ENCODE results near the gene MED13L.

Gene MED13L

GRCh38 chr12:116027551-116027821 is 250.0 kb downstream of the MED13L start:
- no peak overlapping the region for H3K27ac ChIP-seq (ENCODE audit: low read length)
- peaks cover 24% of the 10 kb centered on the region for H4K20me1 ChIP-seq (ENCODE audit: insufficient read depth, low read length)
- DNase-seq (no peak), ATAC-seq (ENCODE audit: insufficient read depth, low read depth) (no peak)
- H3K4me3 ChIP-seq (ENCODE audit: low read depth in 1 of 2, low read length in 2 of 2) = no peak overlapping the region
- no peak overlapping the region for H2AFZ ChIP-seq (ENCODE audit: low read depth, low read length)
- no peaks in the 10 kb centered on the region for H3K27me3 ChIP-seq (ENCODE audit: insufficient read depth, low read length, poor library complexity)
- no peaks in the 10 kb centered on the region for H3K4me1 ChIP-seq (ENCODE audit: insufficient read depth, low read length)
- no peaks in the 10 kb centered on the region for H3K9me3 ChIP-seq (ENCODE audit: insufficient read depth, low read length, severe bottlenecking)
- TF ChIP-seq EZH2 (IDR thresholded peaks at IDR 0.05; ENCODE audit: borderline replicate concordance, low read depth, low read length, severe bottlenecking) (no peak), CTCF (IDR thresholded peaks at IDR 0.05; ENCODE audit: borderline replicate concordance, extremely low read depth, low read length, poor library complexity, severe bottlenecking) (no peak)
- H3K79me2 ChIP-seq (ENCODE audit: insufficient read depth, low read length) = peaks cover 96% of the 10 kb centered on the region
- no peak overlapping the region for H3K4me2 ChIP-seq (ENCODE audit: insufficient read depth, low read length)
- no peak overlapping the region for H3K9ac ChIP-seq (ENCODE audit: low read depth, low read length)
- peaks cover 5% of the 10 kb centered on the region; the same call in 1 of the 2 replicates for H3K36me3 ChIP-seq (ENCODE audit: insufficient read depth, low read length)

DNA sequence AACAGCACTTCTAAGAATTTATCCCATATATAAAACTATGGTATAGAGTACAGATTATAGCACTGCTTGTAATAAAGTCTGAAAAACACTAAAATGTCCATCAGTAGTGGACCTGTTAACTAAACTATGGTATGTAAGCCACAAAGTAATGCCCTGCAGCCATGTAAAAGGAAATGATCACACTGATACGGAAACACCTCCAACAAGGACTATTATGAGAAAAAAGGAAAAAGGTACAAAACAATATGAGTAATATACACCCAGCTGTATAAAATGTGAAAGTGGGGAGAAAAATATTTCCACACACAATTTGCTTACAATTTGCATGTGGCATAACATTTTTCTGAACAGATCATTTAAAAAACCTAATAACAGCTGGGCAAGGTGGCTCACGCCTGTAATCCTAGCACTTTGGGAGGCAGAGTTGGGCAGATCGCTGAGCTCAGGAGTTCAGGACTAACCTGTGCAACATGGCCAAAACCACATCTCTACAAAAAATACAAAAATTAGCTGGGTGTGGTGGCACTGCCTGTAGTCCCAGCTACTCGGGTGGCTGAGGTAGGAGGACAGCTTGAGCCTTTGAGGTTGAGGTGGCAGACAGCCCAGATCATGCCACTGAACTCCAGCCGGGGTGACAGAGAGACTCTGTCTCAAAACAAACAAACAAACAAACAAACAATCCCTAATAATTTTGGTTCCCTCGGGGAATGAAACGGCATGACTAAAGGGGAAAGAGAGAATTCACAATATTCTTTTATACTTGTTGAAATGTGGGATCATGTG is 250.5 kb downstream of the MED13L start:
- H3K36me3 ChIP-seq (ENCODE audit: insufficient read depth, low read length) = peaks cover 10% of the 10 kb centered on the region; the same call in 1 of the 2 replicates

DNA sequence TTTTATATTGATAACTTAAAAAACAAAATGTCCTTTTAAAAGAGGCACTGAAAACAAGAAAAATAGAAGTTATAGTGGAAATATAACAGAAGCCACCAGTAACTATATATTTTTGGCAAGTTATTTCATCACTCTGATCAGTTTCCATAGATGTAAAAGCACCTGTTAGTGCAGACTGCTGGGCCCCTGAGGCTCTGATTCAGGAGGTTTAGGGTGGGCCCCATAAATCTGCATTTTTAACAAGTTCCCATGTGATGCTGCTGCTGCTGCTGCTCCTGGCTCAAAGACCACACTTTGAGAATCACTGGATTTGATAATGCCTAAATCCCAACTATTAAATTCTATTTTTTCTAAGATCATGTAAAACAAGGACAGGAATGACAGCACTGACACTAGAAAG is 251.1 kb downstream of the MED13L start:
- Histone ChIP-seq H3K27ac (ENCODE audit: low read length) (no peak overlapping the region), H3K27me3 (ENCODE audit: insufficient read depth, low read length, poor library complexity) (no peaks in the 10 kb centered on the region), H2AFZ (ENCODE audit: low read depth, low read length) (no peak overlapping the region), H3K4me3 (ENCODE audit: low read depth in 1 of 2, low read length in 2 of 2) (no peak overlapping the region), H3K4me2 (ENCODE audit: insufficient read depth, low read length) (no peak overlapping the region), H4K20me1 (ENCODE audit: insufficient read depth, low read length) (peaks cover 28% of the 10 kb centered on the region), H3K4me1 (ENCODE audit: insufficient read depth, low read length) (no peaks in the 10 kb centered on the region), H3K79me2 (ENCODE audit: insufficient read depth, low read length) (peaks cover 91% of the 10 kb centered on the region), H3K9me3 (ENCODE audit: insufficient read depth, low read length, severe bottlenecking) (no peaks in the 10 kb centered on the region), H3K9ac (ENCODE audit: low read depth, low read length) (no peak overlapping the region), H3K36me3 (ENCODE audit: insufficient read depth, low read length) (peaks cover 10% of the 10 kb centered on the region; the same call in 1 of the 2 replicates)
- no peak for ATAC-seq (ENCODE audit: insufficient read depth, low read depth)
- DNase-seq = no peak
- TF ChIP-seq EZH2 (IDR thresholded peaks at IDR 0.05; ENCODE audit: borderline replicate concordance, low read depth, low read length, severe bottlenecking) = no peak
- no peak for TF ChIP-seq CTCF (IDR thresholded peaks at IDR 0.05; ENCODE audit: borderline replicate concordance, extremely low read depth, low read length, poor library complexity, severe bottlenecking)

More for the DNA sequence above, 250.5 kb downstream of the MED13L start:
- no peak; the same call in 2 of the 3 replicates for ATAC-seq (ENCODE audit: insufficient read depth, low read depth)
- Histone ChIP-seq H2AFZ (ENCODE audit: low read depth, low read length) (no peak overlapping the region), H3K4me2 (ENCODE audit: insufficient read depth, low read length) (no peak overlapping the region), H4K20me1 (ENCODE audit: insufficient read depth, low read length) (peaks cover 28% of the 10 kb centered on the region), H3K9ac (ENCODE audit: low read depth, low read length) (no peak overlapping the region), H3K9me3 (ENCODE audit: insufficient read depth, low read length, severe bottlenecking) (no peaks in the 10 kb centered on the region), H3K4me1 (ENCODE audit: insufficient read depth, low read length) (no peaks in the 10 kb centered on the region), H3K4me3 (ENCODE audit: low read depth in 1 of 2, low read length in 2 of 2) (no peak overlapping the region), H3K27ac (ENCODE audit: low read length) (no peak overlapping the region), H3K79me2 (ENCODE audit: insufficient read depth, low read length) (peaks cover 95% of the 10 kb centered on the region), H3K27me3 (ENCODE audit: insufficient read depth, low read length, poor library complexity) (no peaks in the 10 kb centered on the region)
- DNase-seq = no peak
- no peak for TF ChIP-seq CTCF (IDR thresholded peaks at IDR 0.05; ENCODE audit: borderline replicate concordance, extremely low read depth, low read length, poor library complexity, severe bottlenecking)
- no peak for TF ChIP-seq EZH2 (IDR thresholded peaks at IDR 0.05; ENCODE audit: borderline replicate concordance, low read depth, low read length, severe bottlenecking)

Measured in DND-41 (cell line).